Ascending aorta (tissue), 2 donors: ENCODE measurements around the gene TBC1D10A. TPM values are rescaled to one million over a fixed set of nuclear protein-coding genes. Genes with fewer than 3 reads are reported as not detected.
A peak's percentile ranks its signal among the peaks of the same experiment; 100 is the strongest.

Experiments
- DNase-seq, 2 donors: peaks; one replicate each; pipeline ENCODE4 v3.0.0-alpha.2; 2019; ENCODE audit warnings: low spot score in 2 of 2
- H3K27ac ChIP-seq, 2 donors: fragments of 200-600 bp; sonication (generic); one replicate each; pipeline ENCODE4 v1.5.1; 2016 to 2017; ENCODE audit warnings: mild to moderate bottlenecking in 1 of 2
- H3K27me3 ChIP-seq: fragments of 200-600 bp; sonication (generic); one replicate; pipeline ENCODE4 v1.5.1; 2017
- H3K36me3 ChIP-seq, 2 donors: fragments of 200-600 bp; sonication (generic); one replicate each; pipeline ENCODE4 v1.5.1; 2016
- H3K4me1 ChIP-seq, 2 donors: fragments of 200-600 bp; sonication (generic); one replicate each; pipeline ENCODE4 v1.5.1; 2016 to 2017; ENCODE audit warnings: mild to moderate bottlenecking in 1 of 2
- H3K4me3 ChIP-seq, 2 donors: fragments of 200-600 bp; sonication (generic); one replicate each; pipeline ENCODE4 v1.5.1; 2016 to 2017; ENCODE audit warnings: mild to moderate bottlenecking in 1 of 2
- H3K9me3 ChIP-seq, 2 donors: fragments of 200-600 bp; sonication (generic); one replicate each; pipeline ENCODE4 v1.5.1; 2016
- CTCF ChIP-seq, 3 experiments: fragments of 200-600 bp in 2 of 3; fragments of 450-650 bp in 1 of 3; sonication (generic) in 2 of 3; IDR thresholded peaks; one replicate each; pipeline ENCODE4 v1.5.1; 2016 to 2019; ENCODE audit warnings: antibody characterized with exemption in 3 of 3, mild to moderate bottlenecking in 1 of 3, moderate library complexity in 1 of 3
- intact Hi-C: fragments of 100-400 bp; cut with DNase I; formaldehyde crosslinking; loops from one replicate; pipeline ENCODE4 v1.15.1; 2023
- total RNA-seq: library from RNA; depleted of rRNA; stranded (reverse); fragments of >200 nt; gene quantifications from one replicate; pipeline ENCODE4 v1.1.0, GENCODE V29; 2016

TBC1D10A gene
- total RNA-seq, 1 donor from 2014 or later, result 107 TPM

GRCh38 chr22:30265823-30266444 lies 60.8 kb downstream of the TBC1D10A start:
- Histone ChIP-seq H3K27ac (peak overlapping the region in 1 of 2 donors; percentile 57), H3K4me3 (peak overlapping the region in 1 of 2 donors; percentile 49), H3K36me3 (no peaks in the 10 kb centered on the region), H3K4me1 (no peaks in the 10 kb centered on the region), H3K9me3 (no peaks in the 10 kb centered on the region), H3K27me3 (no peaks in the 10 kb centered on the region)
- peak; percentile 47 to 77 for DNase-seq
- intact Hi-C loops, result no loop called here
- TF ChIP-seq CTCF (IDR thresholded peaks at IDR 0.05), result no peak

- intact Hi-C loops, result no loop called here
- H3K4me3 ChIP-seq, result no peak overlapping the region
- H3K27ac ChIP-seq, result no peak overlapping the region
These were observed 61.5 kb downstream of the TBC1D10A start for GRCh38 chr22:30265131-30265720.

GRCh38 chr22:30263883-30264282 lies 62.9 kb downstream of the TBC1D10A start:
- H3K9me3 ChIP-seq, result no peaks in the 10 kb centered on the region
- H3K4me1 ChIP-seq, result no peaks in the 10 kb centered on the region
- no peak for TF ChIP-seq CTCF (IDR thresholded peaks at IDR 0.05)
- no peak overlapping the region for H3K4me3 ChIP-seq
- intact Hi-C loops, result loop anchor here (1.0 to 5.0 kb wide), 3 partner anchors 23 to 218 kb away; partner anchors contain the start of gene RNF215
- H3K36me3 ChIP-seq, result no peaks in the 10 kb centered on the region
- DNase-seq, result no peak
- H3K27ac ChIP-seq, result no peak overlapping the region
- no peaks in the 10 kb centered on the region for H3K27me3 ChIP-seq

More at GRCh38 chr22:30265131-30265720, 61.5 kb downstream of the TBC1D10A start:
- no peaks in the 10 kb centered on the region for H3K27me3 ChIP-seq
- TF ChIP-seq CTCF (IDR thresholded peaks at IDR 0.05), result no peak
- DNase-seq, result no peak
- no peaks in the 10 kb centered on the region for H3K36me3 ChIP-seq
- no peaks in the 10 kb centered on the region for H3K4me1 ChIP-seq
- no peaks in the 10 kb centered on the region for H3K9me3 ChIP-seq

GRCh38 chr22:30262917-30263741 lies 63.6 kb downstream of the TBC1D10A start:
- intact Hi-C loops, result loop anchor here (1.0 to 5.0 kb wide), 3 partner anchors 24 to 219 kb away; partner anchors contain the start of gene RNF215
- Histone ChIP-seq H3K27ac (no peak overlapping the region), H3K27me3 (no peaks in the 10 kb centered on the region), H3K4me1 (no peaks in the 10 kb centered on the region), H3K4me3 (peak overlapping the region in 1 of 2 donors; percentile 31), H3K9me3 (no peaks in the 10 kb centered on the region), H3K36me3 (no peaks in the 10 kb centered on the region)
- DNase-seq, result peak; percentile 61 to 87
- peak; percentile 96 to 98 (median 96) for TF ChIP-seq CTCF (IDR thresholded peaks at IDR 0.05)

- TF ChIP-seq CTCF (IDR thresholded peaks at IDR 0.05), result no peak
- no peak overlapping the region for H3K27ac ChIP-seq
- no peak for DNase-seq
- H3K9me3 ChIP-seq, result no peaks in the 10 kb centered on the region
- no peaks in the 10 kb centered on the region for H3K36me3 ChIP-seq
- no peaks in the 10 kb centered on the region for H3K27me3 ChIP-seq
- intact Hi-C loops, result loop anchor here (5.0 kb wide), 1 partner anchor 220 kb away; no protein-coding TSS in a partner anchor
- H3K4me1 ChIP-seq, result no peaks in the 10 kb centered on the region
- no peak overlapping the region for H3K4me3 ChIP-seq
These were observed 64.6 kb downstream of the TBC1D10A start for GRCh38 chr22:30262112-30262511.
